ENCODE results near the gene TMTC2.

Gene TMTC2

DNA sequence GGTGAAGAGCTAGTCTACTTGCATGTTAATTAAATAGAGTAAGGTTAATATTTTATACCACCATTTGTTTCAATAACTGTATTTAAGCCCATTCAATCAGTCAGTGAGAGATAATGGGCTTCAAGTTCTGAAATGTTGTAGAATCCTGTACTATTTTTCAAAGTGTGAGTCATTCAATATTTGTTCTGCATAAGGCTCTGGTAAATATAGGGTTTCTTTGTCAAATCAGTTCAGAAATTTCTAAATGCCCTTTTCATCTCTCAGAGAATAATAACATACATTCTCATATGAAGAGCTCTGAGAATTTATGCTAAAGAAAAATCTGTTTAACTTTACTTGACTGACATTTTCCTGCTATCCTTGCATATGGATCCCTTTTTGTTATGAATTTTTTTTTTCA is 493.3 kb downstream of the TMTC2 start:
- no peaks in the 10 kb centered on the region for H3K36me3 ChIP-seq (ENCODE audit: control insufficient read depth, insufficient read depth, low read length, severe bottlenecking)
- no peaks in the 10 kb centered on the region for H3K27me3 ChIP-seq (replicated peaks; ENCODE audit: control insufficient read depth, insufficient read depth, low read length)
- no peak overlapping the region for H3K4me3 ChIP-seq (ENCODE audit: low read length)
- no peak overlapping the region for H3K9ac ChIP-seq (ENCODE audit: low read length)
- DNase-seq (ENCODE audit: low read depth), result no peak
- no peaks in the 10 kb centered on the region for H3K4me1 ChIP-seq (ENCODE audit: control insufficient read depth, insufficient read depth, low read length)
- no peaks in the 10 kb centered on the region for H3K9me3 ChIP-seq (ENCODE audit: control insufficient read depth, low read length)

DNA sequence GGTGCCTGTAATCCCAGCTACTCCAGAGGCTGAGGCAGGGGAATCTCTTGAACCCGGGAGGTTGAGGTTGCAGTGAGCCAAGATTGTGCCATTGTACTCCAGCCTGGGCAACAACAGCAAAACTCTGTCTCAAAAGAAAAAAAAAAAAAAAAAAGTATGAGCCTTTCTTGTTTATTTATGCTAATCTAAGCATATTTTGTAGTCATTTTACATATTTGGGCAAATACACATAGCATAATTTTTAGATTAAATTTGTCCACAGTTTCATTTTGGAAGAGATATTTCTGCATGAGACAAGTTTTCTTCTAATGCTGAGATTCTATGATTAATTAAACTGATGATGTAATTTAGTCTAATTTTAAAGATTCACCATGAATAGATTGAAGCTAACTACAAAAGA is 494.4 kb downstream of the TMTC2 start:
- no peaks in the 10 kb centered on the region for H3K36me3 ChIP-seq (ENCODE audit: control insufficient read depth, insufficient read depth, low read length, severe bottlenecking)
- H3K9me3 ChIP-seq (ENCODE audit: control insufficient read depth, low read length), result no peaks in the 10 kb centered on the region
- no peaks in the 10 kb centered on the region for H3K27me3 ChIP-seq (replicated peaks; ENCODE audit: control insufficient read depth, insufficient read depth, low read length)
- H3K4me3 ChIP-seq (ENCODE audit: low read length), result no peak overlapping the region
- no peaks in the 10 kb centered on the region for H3K4me1 ChIP-seq (ENCODE audit: control insufficient read depth, insufficient read depth, low read length)
- DNase-seq (ENCODE audit: low read depth), result no peak
- no peak overlapping the region for H3K9ac ChIP-seq (ENCODE audit: low read length)

DNA sequence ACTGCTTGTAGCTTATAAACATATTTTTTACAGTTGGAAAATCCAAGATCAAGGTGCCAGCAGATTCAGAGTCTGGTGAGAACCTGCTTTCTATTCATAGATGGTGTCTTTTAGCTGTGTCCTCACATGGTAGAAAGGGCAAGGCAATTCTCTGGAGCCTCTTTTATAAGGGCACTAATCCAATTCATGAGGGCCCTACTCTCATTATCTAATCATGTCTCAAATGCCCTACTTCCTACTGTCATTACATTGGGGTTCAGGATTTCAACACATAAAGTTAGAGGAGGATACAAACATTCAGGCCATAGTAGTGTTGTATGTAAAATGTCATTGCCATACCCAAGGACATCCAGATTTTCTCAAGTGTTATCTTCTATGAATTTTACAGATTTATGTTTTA is 496.4 kb downstream of the TMTC2 start:
- no peak for DNase-seq (ENCODE audit: low read depth)
- H3K9me3 ChIP-seq (ENCODE audit: control insufficient read depth, low read length), result no peaks in the 10 kb centered on the region
- H3K36me3 ChIP-seq (ENCODE audit: control insufficient read depth, insufficient read depth, low read length, severe bottlenecking), result no peaks in the 10 kb centered on the region
- no peak overlapping the region for H3K4me3 ChIP-seq (ENCODE audit: low read length)
- no peaks in the 10 kb centered on the region for H3K27me3 ChIP-seq (replicated peaks; ENCODE audit: control insufficient read depth, insufficient read depth, low read length)
- H3K4me1 ChIP-seq (ENCODE audit: control insufficient read depth, insufficient read depth, low read length), result no peaks in the 10 kb centered on the region
- H3K9ac ChIP-seq (ENCODE audit: low read length), result no peak overlapping the region
